GM21526 (cell line): ENCODE results near the gene TSSK3.

Experiments used
- ATAC-seq: cut with Tn5 transposase; IDR thresholded peaks from one replicate; pipeline ENCODE4 v1.9.1; 2021; ENCODE audit warnings: moderate library complexity; ENCODE audit not compliant: unreplicated experiment, low FRiP score

The TSSK3 gene

GRCh38 chr1:32361308-32361673 lies 1.0 kb upstream of the TSSK3 start:
- ATAC-seq, result no peak

- ATAC-seq, result no peak
Observed at GRCh38 chr1:32361674-32362473, 465 bp upstream of the TSSK3 start.

GRCh38 chr1:32363713-32364112 lies 1.4 kb downstream of the TSSK3 start:
- ATAC-seq, result no peak

DNA sequence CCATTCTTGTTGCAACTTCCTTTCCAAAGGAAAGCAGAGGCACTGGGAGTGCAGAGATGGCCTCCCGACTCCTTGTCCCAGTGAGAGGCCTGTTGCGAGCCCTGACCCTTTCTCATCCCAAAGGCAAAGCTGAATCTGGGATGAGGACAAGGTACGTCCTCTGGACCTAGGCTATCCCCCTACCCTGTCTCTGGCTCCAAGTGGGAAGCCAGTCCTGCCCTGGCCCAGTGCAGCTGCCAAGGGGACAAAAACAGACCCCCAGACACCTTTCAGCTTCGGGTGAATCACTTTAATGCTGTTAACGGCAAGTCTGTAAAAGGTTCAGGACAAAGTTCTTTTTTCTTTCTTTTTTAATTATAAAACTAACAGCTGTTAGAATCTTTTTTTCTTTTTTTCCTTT lies 2.5 kb downstream of the TSSK3 start:
- no peak for ATAC-seq

DNA sequence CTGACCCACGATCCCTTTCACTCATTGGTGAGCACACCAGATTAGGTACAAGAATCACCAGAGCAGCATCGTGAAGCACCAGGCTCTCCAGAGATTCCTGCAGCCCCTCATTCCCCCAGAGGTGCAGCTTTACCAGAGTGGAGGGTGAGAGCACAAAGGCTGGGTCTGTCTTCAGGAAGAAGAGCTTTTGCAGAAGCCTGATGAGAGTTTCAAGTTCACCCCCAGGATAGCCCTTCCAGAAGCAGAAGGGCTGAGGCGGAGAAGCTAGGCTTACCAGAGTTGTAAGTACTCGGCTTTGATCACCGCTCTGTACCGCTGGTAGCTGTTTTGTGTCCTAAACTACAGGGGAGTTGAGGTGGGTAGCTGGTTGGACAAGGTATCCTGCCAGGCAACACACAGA lies 3.1 kb downstream of the TSSK3 start:
- no peak for ATAC-seq

GRCh38 chr1:32367912-32368635 lies 5.7 kb downstream of the TSSK3 start:
- no peak for ATAC-seq

GRCh38 chr1:32372149-32372756 lies 9.9 kb downstream of the TSSK3 start:
- ATAC-seq, result no peak

- no peak for ATAC-seq
Observed at GRCh38 chr1:32373996-32374592, 11.8 kb downstream of the TSSK3 start.

DNA sequence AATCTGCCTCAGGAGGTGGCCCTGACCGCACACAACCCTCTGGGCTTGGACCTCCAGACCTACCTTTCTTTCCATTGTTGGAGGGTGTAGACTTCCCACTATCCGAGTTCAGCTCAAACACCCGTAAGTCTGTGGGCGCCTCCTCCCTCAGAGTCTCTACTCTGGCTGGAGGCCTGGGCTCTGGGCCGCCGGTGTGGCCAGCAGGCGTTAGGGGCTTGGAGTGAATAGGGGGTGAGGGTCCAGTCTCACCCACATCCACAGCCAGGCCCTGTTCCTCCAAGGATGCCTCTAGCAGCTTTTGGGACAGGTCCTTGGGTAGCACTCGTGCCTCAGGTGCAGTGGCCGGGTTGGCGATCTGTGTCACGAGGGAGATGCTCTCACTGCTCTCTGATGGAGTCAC lies 13.9 kb downstream of the TSSK3 start:
- no peak for ATAC-seq

- no peak for ATAC-seq
Observed at GRCh38 chr1:32377541-32378220, 15.3 kb downstream of the TSSK3 start.

- ATAC-seq, result no peak
Observed at GRCh38 chr1:32380057-32380456, 17.7 kb downstream of the TSSK3 start.

DNA sequence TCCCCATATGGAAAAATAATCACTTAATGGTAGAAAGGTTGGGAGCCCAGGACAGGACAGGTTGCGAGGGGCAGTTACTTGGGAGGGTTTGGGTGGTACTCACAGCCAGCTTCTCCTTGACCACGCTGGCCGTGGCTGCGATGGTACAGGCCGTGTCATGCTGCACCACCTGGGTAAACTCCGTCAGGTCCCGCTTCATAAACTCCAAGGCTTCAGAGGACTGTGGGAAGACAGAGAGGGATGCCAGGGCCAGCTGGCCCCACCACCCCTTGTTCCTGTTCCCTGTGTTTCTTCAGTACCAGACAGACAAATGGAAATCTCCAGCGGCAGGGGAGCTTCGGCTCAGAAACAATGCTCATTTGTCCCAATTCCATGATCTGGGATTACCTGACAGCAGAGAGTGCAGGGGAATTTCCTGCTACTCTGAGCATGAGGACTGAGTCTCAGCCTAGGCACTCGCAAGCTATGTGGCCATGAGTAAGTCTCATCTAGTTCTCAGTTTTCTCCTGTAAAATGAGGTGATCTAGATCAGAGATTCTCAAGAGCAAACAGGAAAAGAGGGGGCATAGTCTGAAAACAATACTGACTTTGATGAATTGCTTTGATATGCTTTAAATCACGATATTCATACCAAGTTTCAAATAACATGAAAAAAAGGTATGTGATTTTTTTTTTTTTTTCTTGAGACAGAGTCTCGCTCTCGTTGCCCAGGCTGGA lies 24.5 kb downstream of the TSSK3 start:
- ATAC-seq, result no peak

- ATAC-seq, result no peak
Observed at GRCh38 chr1:32388641-32389040, 26.3 kb downstream of the TSSK3 start.

DNA sequence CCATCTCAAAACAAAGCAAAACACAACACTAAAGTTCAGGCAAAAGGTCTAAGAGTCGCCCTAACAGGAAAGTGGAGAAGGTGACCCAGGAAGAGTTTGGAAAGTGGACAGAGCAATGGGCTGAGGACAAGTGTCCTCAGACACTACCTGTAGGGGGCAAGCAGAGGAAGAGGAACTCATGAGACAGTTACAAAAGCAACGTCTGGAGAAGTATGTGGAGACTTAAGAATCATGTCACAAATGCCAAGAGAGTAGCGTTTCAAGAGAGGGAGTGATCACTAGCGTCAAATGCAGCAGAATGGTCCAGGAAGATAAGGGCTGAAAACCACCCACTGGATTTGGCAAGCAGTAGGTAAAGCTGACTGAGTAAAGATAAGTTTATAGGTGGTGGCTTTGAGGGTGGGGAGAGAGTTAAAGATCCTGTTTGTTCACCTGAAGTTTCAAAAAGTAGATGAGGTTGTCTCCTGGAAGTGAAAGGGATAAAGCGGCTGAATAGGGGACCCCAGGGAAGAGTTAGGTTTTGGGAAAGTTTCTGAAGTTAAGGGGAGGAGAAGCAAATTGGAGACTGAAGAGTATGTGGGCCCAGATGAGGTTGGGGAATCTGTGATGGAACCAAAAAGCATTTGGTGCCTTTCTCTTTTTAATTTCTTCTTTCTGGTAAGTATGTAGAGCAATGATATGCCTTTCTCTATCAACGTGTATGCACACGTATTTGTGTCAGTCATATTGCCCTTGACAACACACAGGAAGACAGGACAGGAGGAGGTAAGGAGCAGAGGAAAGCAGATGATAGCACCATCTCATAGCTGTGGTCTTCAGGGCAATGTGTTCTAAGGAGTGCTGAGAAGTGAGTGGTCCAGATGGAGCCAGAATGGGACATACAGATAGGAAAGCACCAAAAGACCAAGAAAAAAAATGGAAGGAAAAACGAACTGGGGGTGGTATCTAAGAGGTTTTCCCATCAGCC lies 28.8 kb downstream of the TSSK3 start:
- no peak for ATAC-seq

GRCh38 chr1:32392325-32392724 lies 30.0 kb downstream of the TSSK3 start:
- no peak for ATAC-seq

DNA sequence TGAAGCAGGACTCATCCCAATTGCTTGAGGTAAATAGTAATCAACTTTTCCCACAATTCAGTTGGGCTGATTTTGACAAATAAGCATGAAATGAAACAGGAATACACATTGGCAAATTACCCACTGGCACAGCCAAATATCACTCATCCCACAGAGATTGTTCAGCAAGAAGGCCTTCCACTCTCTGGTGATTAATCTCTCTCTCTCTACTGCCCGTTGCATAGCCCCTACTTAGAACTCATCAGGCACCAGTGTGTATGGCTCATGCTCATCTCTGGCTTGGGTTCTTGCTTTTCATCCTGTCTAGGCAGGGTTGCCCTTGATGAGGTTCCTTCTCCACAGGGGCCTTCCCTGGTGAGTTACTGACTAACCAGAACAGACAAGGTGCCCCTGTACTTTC lies 30.8 kb downstream of the TSSK3 start:
- ATAC-seq, result no peak

DNA sequence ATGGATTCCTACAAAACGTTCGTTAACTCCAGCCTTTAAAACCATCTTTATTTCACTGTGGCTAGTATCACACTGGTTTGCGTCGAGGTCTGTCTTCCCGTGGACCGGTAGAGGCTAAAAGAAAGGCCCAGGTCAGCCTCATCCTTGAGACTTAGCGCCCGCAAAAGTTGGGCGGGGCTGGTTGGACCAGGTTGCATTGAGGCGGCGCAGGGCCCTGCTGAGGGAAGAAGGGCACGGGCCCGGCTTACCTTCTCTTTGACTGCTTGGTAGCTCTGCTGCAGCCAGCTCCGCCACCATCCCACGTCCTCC lies 31.4 kb downstream of the TSSK3 start:
- ATAC-seq, result peak; percentile 23

DNA sequence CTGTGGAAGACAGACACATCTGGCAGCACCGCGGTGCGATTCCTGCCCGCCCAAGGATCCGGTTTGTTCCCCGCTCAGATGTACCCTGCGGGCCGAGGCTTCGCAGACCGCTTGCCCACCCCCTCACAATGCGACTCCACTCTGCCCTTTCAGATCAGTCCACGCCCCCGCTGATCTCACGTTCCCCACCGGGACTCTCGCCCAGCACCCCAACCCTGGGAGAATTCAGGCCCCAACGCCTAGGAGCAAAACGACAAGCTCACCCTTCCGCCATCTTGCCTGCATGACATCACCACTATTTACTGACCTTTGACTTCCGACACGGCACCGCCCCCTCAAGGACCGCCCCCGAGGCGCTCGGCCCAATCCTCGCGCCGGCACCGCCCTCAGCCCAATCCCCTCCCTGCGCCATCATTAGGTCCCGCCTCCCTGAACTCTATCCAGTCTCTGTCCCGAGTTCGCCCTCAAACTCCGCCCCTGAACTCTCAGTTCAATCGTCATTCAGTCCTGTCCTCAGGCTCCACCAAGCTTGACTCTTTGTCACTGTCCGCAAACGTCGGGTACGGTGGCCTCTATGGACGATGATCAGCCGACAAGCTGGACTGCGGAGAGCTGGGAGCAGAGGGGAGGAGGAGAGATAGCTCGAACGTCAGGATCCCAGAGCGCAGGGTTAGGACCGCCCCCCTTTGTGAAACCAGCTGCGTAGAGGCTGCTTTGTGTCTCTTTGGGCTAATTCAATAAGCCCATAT lies 32.0 kb downstream of the TSSK3 start, which contains the start of gene BSDC1:
Gene BSDC1 (minus strand): TSS at position 301 of the 749 bp plus-strand sequence. CDS start 27 bp downstream, at position 274.
- peak; percentile 93 for ATAC-seq
